Right cardiac atrium (tissue), 5 donors: ENCODE results near the gene ZNF549. TPM values are rescaled to one million over a fixed set of nuclear protein-coding genes. Genes with fewer than 3 reads are reported as not detected.
"Not testable (repeated sequence)": the region's sequence is repeated elsewhere in the genome, so short reads cannot be mapped to it uniquely, and the experiment has no call there.

ENCODE experiments used
- ATAC-seq, 2 donors: fragments of 200-7000 bp; cut with Tn5 transposase; one replicate each; pipeline versions ENCODE4 v1.8.0 to v1.9.1; 2020; ENCODE audit warnings: moderate library complexity in 2 of 2, mild to moderate bottlenecking in 1 of 2
- DNase-seq, 3 donors: peaks; one replicate each; pipeline ENCODE4 v3.0.0-alpha.2; 2020
- H3K27ac ChIP-seq: one replicate; pipeline ENCODE4 v1.5.1; 2013; ENCODE audit warnings: mild to moderate bottlenecking, low read length, control low read depth, moderate library complexity
- H3K27me3 ChIP-seq: one replicate; pipeline ENCODE4 v1.6.1; 2013; ENCODE audit not compliant: control insufficient read depth, insufficient read depth
- H3K4me1 ChIP-seq: one replicate; pipeline ENCODE4 v1.6.1; 2013; ENCODE audit warnings: low read length; ENCODE audit not compliant: control insufficient read depth, insufficient read depth
- H3K4me3 ChIP-seq: one replicate; pipeline ENCODE4 v1.5.1; 2013; ENCODE audit warnings: low read length, control low read depth
- H3K9me3 ChIP-seq: one replicate; pipeline ENCODE4 v1.6.1; 2013; ENCODE audit warnings: low read length; ENCODE audit not compliant: control insufficient read depth
- WGBS: extraction: QIAGEN DNeasy Blood & Tissue Kit; methylation state at CpG from one replicate; pipeline ENCODE4 v1.1.7; 2013; 5-methylcytosine and 5-hydroxymethylcytosine counted together
- intact Hi-C, 4 donors: fragments of 100-400 bp; cut with DNase I; formaldehyde crosslinking; loops; one replicate each; pipeline versions ENCODE4 v1.11.0 to v1.14.0; 2022 to 2023
- polyA plus RNA-seq: library from polyadenylated mRNA; stranded (reverse); fragments of 200-250 nt; gene quantifications from one replicate; pipeline ENCODE4 v1.2.3, GENCODE V29; 2013
- total RNA-seq, 4 donors: library from RNA; stranded (reverse); fragmentation: NEBNext Ultra II Directional; extraction: Animal tissue kit (Norgen Biotek cat#: 25700); gene quantifications; one replicate each; pipeline ENCODE4 v1.2.1, GENCODE V29; 2021
- donor health status: healthy with polysubstance abuse.
- donor health status: DM: no; HTN: yes; CAD: no.
- donor health status: DM: no; HTN: no; CAD: no.
- donor health status: DM: no; HTN: yes; CAD: no; lungs with severe emphysema.
- donor health status: DM: yes; HTN: yes; CAD: no.

ZNF549 gene
- total and polyA plus RNA-seq, 5 donors, result 2.0 to 4.8 (median 4.4) TPM

DNA sequence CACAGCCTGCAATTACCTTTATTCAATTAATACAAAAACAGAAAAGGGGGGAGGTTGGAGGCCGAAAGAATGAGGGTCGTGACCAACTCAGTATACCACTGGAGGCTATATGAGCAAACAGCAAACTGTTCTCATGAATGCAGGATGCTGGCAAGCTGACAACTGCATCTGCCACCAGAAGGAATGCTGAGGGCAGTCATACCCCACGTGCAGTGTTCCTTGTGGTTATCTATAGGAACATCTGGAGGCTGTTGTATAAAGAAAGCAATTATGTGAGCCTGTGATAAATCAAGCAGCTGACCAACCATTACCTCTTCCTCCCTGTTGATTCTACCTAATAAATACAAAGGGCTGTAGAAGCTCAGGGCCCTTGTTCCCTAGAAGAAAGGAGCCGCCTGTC lies 9.1 kb upstream of the ZNF549 start:
- intact Hi-C loops, H3K4me3 ChIP-seq, H3K9me3 ChIP-seq, H3K4me1 ChIP-seq, H3K27me3 ChIP-seq, H3K27ac ChIP-seq, DNase-seq, ATAC-seq: not testable (repeated sequence)
- 87% methylated on average over 4 of the region's 4 CpGs for WGBS

- Histone ChIP-seq H3K4me1 (no peaks in the 10 kb centered on the region), H3K27me3 (no peaks in the 10 kb centered on the region), H3K27ac (no peak overlapping the region), H3K4me3 (no peak overlapping the region), H3K9me3 (peaks cover 36% of the 10 kb centered on the region)
- no peak for DNase-seq
- intact Hi-C loops, result no loop called here
- no peak for ATAC-seq
- WGBS, result 98% methylated on average over 7 of the region's 7 CpGs
These were observed 10.9 kb downstream of the ZNF549 start for GRCh38 chr19:57537953-57538547.

- 97% methylated on average over 1 of the region's 1 CpG for WGBS
- Histone ChIP-seq H3K9me3 (peaks cover 18% of the 10 kb centered on the region), H3K27me3 (no peaks in the 10 kb centered on the region), H3K4me1 (no peaks in the 10 kb centered on the region), H3K27ac (no peak overlapping the region), H3K4me3 (no peak overlapping the region)
- ATAC-seq (no peak), DNase-seq (no peak)
- intact Hi-C loops, result no loop called here
These were observed 19.4 kb downstream of the ZNF549 start for GRCh38 chr19:57546513-57546912.

GRCh38 chr19:57552432-57552831 lies 25.3 kb downstream of the ZNF549 start:
- Histone ChIP-seq H3K4me1 (no peaks in the 10 kb centered on the region), H3K4me3 (no peak overlapping the region), H3K27ac (no peak overlapping the region), H3K9me3 (peaks cover 10% of the 10 kb centered on the region), H3K27me3 (no peaks in the 10 kb centered on the region)
- WGBS, result 98% methylated on average over 2 of the region's 2 CpGs
- intact Hi-C loops, result no loop called here
- no peak for ATAC-seq
- no peak for DNase-seq

- no peak for DNase-seq
- H3K9me3 ChIP-seq, result peaks cover under 1% of the 10 kb centered on the region
- peaks cover 6% of the 10 kb centered on the region for H3K4me1 ChIP-seq
- H3K27me3 ChIP-seq, result no peaks in the 10 kb centered on the region
- intact Hi-C loops, result no loop called here
- H3K27ac ChIP-seq, result no peak overlapping the region
- no peak for ATAC-seq
- H3K4me3 ChIP-seq, result no peak overlapping the region
- 60% methylated on average over 5 of the region's 5 CpGs for WGBS
These were observed 30.5 kb downstream of the ZNF549 start for GRCh38 chr19:57557659-57558058.

DNA sequence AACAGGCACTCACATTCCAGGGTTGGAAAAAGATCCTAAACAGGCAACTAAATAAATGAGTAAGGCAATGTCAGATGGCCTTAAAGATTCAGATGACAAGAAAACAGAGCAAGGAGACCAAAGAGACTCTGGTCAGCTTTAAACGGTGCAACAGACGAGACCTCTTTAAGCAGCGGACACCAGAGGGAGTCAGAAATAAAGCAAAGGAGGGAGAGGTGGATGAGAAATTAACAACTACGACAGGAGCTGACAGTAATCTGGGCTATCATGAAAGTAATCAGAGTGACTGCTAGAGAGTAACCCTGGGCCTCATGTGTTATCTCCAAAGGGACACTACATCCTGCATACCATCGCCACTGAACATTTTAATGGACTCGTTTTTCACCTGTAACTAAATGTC lies 31.4 kb downstream of the ZNF549 start:
- Histone ChIP-seq H3K27me3 (no peaks in the 10 kb centered on the region), H3K4me3 (peak overlapping the region; percentile 66), H3K9me3 (no peaks in the 10 kb centered on the region), H3K4me1 (peaks cover 6% of the 10 kb centered on the region), H3K27ac (no peak overlapping the region)
- WGBS, result 18% methylated on average over 6 of the region's 6 CpGs
- ATAC-seq, result no peak
- intact Hi-C loops, result no loop called here
- no peak for DNase-seq

DNA sequence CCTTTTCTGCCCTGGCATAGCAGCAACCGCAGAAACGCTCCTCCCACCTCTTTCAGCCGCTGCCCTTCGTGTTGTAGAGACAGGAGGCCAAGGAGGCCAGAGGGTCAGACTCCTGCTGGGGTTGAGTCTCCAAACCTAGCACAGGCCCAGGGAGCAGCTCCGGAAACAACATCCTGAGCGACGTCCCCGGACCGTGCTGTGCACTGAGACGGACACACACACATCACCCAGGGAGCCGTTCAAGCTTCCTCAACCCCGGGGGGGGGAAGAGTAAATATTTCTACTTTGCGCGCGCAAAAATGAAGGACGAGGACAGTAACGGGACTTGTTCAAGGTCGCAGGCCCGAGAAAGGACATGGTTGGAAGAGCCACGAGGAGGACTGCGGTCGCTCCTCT lies 31.9 kb downstream of the ZNF549 start:
- H3K4me3 ChIP-seq, result peak overlapping the region; percentile 66
- H3K27ac ChIP-seq, result peak overlapping the region; percentile 10
- no peaks in the 10 kb centered on the region for H3K9me3 ChIP-seq
- under 1% methylated on average over 22 of the region's 22 CpGs for WGBS
- ATAC-seq (peak; percentile 44 to 55), DNase-seq (peak; percentile 18 to 50 (median 47))
- intact Hi-C loops, result no loop called here
- H3K4me1 ChIP-seq, result peaks cover 6% of the 10 kb centered on the region
- H3K27me3 ChIP-seq, result no peaks in the 10 kb centered on the region

- ATAC-seq (peak; percentile 99 to 100), DNase-seq (peak; percentile 94 to 97 (median 97))
- WGBS, result under 1% methylated on average over 56 of the region's 56 CpGs
- intact Hi-C loops, result no loop called here
- Histone ChIP-seq H3K27ac (peak within 1 kb of the TSS; percentile 10), H3K27me3 (no peaks in the 10 kb centered on the region), H3K9me3 (no peaks in the 10 kb centered on the region), H3K4me3 (peak within 1 kb of the TSS; percentile 66), H3K4me1 (peaks cover 6% of the 10 kb centered on the region)
These were observed 32.4 kb downstream of the ZNF549 start, which contains the start of gene ZNF550 for GRCh38 chr19:57559404-57560025. Gene ZNF550 (minus strand): TSS chr19:57559863. CDS start chr19:57559682, 181 bp downstream.

DNA sequence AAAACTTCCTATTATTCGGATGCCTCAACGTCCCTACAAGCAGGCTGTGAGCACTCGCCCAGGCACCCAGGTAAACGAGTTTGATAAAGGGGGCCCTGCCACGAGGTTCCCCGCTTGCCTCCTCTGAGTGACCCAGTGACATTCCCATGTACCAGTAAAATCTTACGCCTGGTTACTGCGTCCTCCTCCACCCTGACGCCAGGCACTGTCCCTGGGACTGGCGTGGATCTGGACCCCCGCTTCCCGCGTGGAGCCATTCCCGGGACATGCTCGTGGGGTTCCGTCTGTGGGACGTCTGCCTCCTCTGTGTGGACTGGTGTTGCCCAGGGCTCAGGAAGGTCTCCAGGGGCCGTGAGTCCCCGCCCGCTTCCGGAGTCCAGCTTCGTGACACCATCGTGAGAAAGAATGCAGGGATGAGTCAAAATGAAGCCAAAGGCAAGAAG lies 32.9 kb downstream of the ZNF549 start:
- DNase-seq (peak; percentile 51 to 75 (median 68)), ATAC-seq (peak; percentile 55 to 76)
- intact Hi-C loops, result no loop called here
- 13% methylated on average over 23 of the region's 23 CpGs for WGBS
- no peak overlapping the region for H3K27ac ChIP-seq
- H3K27me3 ChIP-seq, result no peaks in the 10 kb centered on the region
- no peaks in the 10 kb centered on the region for H3K9me3 ChIP-seq
- H3K4me3 ChIP-seq, result peak overlapping the region; percentile 66
- peaks cover 6% of the 10 kb centered on the region for H3K4me1 ChIP-seq

DNA sequence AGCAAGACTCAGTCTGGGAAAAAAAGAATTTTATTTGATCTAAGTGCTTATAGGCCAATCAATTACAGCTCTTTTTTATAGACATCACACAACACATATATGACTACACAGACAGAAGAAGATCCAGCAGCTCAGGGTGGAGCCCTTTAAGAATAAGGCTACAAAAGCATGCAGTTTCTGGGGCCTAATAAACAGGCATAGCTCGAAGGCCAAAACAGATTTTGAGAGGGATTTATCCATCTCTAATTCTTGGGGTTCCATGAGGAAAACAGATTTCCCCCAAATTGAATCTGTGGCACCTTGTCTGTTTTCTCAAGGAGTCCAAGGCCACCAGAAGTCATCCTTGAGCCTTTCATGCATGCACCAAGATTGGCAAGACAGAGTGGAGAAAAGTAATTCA lies 36.4 kb downstream of the ZNF549 start:
- no peak for ATAC-seq
- no peak overlapping the region for H3K27ac ChIP-seq
- intact Hi-C loops, result no loop called here
- no peak overlapping the region for H3K4me3 ChIP-seq
- peaks cover 3% of the 10 kb centered on the region for H3K4me1 ChIP-seq
- no peak for DNase-seq
- WGBS, result 59% methylated on average over 1 of the region's 1 CpG
- no peaks in the 10 kb centered on the region for H3K27me3 ChIP-seq
- H3K9me3 ChIP-seq, result peaks cover 3% of the 10 kb centered on the region

- DNase-seq, result no peak
- WGBS, result 56% methylated on average over 7 of the region's 7 CpGs
- peaks cover 10% of the 10 kb centered on the region for H3K9me3 ChIP-seq
These were observed 39.5 kb downstream of the ZNF549 start for GRCh38 chr19:57566396-57567265.

More at GRCh38 chr19:57566396-57567265, 39.5 kb downstream of the ZNF549 start:
- Histone ChIP-seq H3K4me1 (no peaks in the 10 kb centered on the region), H3K27ac (no peak overlapping the region), H3K4me3 (no peak overlapping the region), H3K27me3 (no peaks in the 10 kb centered on the region)
- intact Hi-C loops, result no loop called here
- ATAC-seq, result no peak
